GM19463 (cell line): Measurements from ENCODE around the gene GNG12.
"Not testable (repeated sequence)": the region's sequence is repeated elsewhere in the genome, so short reads cannot be mapped to it uniquely, and the experiment has no call there.

Experiments used
- ATAC-seq: cut with Tn5 transposase; IDR thresholded peaks from one replicate; pipeline ENCODE4 v1.9.1; 2021; ENCODE audit warnings: mild to moderate bottlenecking, moderate library complexity; ENCODE audit not compliant: unreplicated experiment

The GNG12 gene

DNA sequence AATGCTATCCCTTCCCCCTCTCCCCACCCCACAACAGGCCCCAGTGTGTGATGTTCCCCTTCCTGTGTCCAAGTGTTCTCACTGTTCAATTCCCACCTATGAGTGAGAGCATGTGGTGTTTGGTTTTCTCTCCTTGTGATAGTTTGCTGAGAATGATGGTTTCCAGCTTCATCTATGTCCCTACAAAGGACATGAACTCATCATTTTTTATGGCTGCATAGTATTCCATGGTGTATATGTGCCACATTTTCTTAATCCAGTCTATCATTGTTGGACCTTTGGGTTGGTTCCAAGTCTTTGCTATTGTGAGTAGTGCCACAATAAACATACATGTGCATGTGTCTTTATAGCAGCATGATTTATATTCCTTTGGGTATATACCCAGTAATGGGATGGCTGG is 168.0 kb downstream of the GNG12 start:
- not testable (repeated sequence) for ATAC-seq

DNA sequence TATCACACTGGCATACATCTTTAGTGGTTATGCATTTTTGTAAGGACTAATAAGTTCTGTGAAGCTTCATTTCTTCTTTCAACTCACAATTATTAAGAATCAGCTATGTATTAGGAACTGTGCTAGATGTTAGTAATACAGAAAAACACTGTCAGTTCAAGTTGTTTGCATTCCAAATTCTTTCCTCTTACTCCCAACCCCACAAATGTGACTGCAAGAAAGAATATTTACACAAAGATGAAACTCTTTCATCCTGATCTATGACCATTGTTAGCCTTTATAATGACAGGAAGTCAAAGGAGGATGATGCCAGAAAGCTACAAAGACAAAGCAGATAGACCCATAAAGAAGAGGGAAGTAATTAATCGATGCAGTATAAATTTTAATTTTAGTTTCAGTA is 169.2 kb downstream of the GNG12 start:
- ATAC-seq: no peak

GRCh38 chr1:67662884-67663283 is 170.4 kb downstream of the GNG12 start:
- no peak for ATAC-seq

DNA sequence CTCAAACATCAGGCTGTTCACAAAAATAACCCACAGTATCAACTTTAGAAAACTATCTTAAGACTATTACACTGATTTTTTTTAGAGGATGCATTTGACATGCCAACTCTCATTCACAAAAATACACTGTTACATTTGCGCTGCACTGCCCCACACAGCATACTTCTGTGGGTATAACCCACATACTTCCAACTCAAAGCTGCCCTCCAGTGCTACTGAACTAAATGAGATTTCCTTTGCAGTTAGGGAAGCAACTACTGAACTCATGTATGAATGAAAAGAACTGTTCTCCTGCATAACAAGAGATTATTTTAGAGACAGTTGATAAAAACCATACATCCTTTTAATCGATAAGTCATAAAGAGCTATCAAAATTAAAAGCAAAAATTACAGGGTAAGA is 174.0 kb downstream of the GNG12 start:
- ATAC-seq: no peak

DNA sequence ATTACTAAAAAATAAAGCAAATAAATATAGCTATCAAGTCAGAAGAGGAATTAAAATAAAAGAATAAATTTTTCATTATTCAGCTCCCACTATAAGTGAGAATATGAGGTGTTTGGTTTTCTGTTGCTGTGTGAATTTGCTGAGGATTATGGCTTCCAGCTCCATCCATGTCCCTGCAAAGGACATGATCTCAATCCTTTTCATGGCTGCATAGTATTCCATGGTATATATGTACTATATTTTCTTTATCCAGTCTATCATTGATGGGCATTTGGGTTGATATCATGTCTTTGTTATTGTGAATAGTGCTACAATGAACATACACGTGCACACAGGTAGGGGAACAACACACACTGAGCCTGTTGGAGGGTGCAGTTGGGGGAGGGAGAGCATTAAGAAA is 176.1 kb downstream of the GNG12 start:
- not testable (repeated sequence) for ATAC-seq

DNA sequence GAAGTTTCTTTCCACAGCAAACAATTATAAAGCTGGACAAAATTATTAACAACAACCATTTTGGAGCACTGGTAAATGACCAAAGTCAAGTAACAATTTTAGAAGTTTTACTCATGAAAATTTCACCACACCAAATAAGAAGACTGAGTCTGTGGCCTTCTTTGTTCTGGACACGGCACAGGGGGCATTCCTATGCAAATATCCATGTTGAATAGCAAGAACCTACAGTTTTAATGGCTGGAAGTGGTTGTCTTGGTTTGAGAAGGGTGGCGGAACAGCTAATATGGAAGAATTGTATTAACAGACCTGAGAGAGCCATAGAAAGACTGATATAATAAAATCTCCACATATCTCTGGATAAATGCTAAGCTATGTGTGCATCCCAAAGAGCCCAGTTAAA is 177.7 kb downstream of the GNG12 start:
- ATAC-seq: no peak

GRCh38 chr1:67653304-67653703 is 180.0 kb downstream of the GNG12 start:
- ATAC-seq: no peak

DNA sequence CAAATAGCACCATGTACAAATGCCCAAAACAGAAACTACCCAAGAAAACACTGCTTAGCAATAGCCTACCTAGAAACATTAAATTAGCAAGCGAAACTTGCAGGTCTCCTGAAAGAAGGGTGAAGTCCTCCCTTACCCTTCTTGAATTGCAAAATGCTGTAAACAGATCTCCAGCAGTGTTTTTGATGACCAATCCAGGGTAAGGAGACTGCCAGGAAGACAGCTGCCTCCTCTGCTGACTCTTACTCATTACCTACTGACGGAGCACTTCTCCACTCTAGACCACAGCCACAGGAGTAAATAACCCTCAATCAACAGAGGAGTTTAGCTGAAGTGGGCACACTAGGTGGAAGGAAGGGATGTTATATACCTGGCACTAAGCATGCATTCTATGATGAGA is 180.5 kb downstream of the GNG12 start:
- peak; percentile 56 for ATAC-seq
